ENCODE measurements around the gene ITIH2.

DNA sequence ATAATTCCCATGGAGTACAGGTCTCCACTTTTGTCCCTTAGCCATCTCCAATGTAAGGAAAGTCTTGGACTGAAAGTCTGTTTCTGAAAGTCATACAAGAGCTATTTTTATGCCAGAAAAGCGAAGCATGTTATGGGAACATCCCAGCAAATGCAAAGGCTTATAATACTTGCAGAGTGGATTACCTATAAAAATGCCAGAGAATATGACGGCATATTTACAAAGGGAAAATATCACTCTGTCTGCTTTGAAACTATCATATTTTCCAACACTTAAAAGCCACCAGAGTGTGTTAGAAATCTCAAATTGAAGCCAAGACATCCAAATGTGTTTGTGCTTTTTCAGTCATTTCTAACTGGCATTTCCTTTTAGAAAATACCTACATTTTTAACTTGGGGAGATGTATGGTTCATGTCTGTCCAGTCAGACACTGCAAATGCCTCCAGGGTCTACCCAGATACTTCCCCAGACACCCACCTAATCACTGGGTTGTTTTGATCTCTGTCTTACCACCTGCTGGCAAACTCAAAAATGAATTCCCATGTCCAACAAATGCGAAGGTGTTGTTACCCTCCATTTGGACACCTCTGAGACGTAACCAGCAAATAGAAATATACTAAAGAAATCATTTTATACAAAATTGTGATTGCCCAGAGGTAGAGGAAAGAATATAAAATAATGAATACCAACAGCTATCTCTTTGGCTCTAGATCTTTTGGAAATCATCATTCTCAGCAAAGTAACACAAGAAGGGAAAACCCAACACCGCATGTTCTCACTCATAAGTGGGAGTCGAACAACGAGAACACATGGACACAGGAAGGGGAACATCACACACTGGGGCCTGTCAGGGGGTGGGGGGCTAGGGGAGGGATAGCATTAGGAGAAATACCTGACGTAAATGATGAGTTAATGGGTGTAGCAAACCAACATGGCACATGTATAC lies 1.2 kb downstream of the ITIH2 start:
- no peak for TF ChIP-seq HNF4G (IDR thresholded peaks at IDR 0.05)
- TF ChIP-seq, protein P1, sequence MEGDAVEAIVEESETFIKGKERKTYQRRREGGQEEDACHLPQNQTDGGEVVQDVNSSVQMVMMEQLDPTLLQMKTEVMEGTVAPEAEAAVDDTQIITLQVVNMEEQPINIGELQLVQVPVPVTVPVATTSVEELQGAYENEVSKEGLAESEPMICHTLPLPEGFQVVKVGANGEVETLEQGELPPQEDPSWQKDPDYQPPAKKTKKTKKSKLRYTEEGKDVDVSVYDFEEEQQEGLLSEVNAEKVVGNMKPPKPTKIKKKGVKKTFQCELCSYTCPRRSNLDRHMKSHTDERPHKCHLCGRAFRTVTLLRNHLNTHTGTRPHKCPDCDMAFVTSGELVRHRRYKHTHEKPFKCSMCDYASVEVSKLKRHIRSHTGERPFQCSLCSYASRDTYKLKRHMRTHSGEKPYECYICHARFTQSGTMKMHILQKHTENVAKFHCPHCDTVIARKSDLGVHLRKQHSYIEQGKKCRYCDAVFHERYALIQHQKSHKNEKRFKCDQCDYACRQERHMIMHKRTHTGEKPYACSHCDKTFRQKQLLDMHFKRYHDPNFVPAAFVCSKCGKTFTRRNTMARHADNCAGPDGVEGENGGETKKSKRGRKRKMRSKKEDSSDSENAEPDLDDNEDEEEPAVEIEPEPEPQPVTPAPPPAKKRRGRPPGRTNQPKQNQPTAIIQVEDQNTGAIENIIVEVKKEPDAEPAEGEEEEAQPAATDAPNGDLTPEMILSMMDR (IDR thresholded peaks at IDR 0.05; ENCODE audit: low read depth, low read length, missing input control) = no peak
- TF ChIP-seq TAF1 (conservative IDR thresholded peaks at IDR 0.05) = no peak
- TF ChIP-seq, protein P2, sequence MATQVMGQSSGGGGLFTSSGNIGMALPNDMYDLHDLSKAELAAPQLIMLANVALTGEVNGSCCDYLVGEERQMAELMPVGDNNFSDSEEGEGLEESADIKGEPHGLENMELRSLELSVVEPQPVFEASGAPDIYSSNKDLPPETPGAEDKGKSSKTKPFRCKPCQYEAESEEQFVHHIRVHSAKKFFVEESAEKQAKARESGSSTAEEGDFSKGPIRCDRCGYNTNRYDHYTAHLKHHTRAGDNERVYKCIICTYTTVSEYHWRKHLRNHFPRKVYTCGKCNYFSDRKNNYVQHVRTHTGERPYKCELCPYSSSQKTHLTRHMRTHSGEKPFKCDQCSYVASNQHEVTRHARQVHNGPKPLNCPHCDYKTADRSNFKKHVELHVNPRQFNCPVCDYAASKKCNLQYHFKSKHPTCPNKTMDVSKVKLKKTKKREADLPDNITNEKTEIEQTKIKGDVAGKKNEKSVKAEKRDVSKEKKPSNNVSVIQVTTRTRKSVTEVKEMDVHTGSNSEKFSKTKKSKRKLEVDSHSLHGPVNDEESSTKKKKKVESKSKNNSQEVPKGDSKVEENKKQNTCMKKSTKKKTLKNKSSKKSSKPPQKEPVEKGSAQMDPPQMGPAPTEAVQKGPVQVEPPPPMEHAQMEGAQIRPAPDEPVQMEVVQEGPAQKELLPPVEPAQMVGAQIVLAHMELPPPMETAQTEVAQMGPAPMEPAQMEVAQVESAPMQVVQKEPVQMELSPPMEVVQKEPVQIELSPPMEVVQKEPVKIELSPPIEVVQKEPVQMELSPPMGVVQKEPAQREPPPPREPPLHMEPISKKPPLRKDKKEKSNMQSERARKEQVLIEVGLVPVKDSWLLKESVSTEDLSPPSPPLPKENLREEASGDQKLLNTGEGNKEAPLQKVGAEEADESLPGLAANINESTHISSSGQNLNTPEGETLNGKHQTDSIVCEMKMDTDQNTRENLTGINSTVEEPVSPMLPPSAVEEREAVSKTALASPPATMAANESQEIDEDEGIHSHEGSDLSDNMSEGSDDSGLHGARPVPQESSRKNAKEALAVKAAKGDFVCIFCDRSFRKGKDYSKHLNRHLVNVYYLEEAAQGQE (IDR thresholded peaks at IDR 0.05) = no peak

All from liver (tissue), 3 donors.